ENCODE data around the gene CASZ1. TPM values are rescaled to one million over a fixed set of nuclear protein-coding genes. Genes with fewer than 3 reads are reported as not detected.

CASZ1 gene
- total RNA-seq, 4 donors from 2014 or later: 0.88 to 6.8 (median 1.7) TPM

DNA sequence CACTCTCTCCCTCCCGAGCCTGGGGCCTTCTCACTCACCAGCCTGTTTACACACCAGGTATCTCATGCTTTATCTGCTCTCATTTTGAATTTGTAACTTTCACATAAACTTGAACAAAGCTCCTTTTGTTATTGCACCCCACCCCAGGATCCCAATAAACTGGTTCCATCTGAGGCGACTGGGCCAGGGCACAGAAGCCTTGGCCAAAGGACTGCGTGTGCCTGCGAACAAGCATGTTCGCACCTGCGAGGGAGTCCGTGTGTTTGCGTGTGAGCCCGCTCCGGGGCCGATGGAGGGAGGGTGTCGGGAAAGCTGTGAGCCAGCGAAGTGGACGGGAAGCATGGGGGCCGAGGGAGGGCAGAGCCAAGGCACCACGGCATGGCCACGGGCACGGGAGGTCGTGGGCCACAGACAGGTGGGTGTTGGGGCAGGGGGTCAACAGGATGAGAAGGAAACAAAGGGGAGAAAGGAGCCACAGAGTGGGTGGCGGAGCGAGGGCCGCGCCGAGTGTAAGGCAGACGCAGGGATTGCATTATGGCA is 98.8 kb downstream of the CASZ1 start:
- TF ChIP-seq, protein P1, sequence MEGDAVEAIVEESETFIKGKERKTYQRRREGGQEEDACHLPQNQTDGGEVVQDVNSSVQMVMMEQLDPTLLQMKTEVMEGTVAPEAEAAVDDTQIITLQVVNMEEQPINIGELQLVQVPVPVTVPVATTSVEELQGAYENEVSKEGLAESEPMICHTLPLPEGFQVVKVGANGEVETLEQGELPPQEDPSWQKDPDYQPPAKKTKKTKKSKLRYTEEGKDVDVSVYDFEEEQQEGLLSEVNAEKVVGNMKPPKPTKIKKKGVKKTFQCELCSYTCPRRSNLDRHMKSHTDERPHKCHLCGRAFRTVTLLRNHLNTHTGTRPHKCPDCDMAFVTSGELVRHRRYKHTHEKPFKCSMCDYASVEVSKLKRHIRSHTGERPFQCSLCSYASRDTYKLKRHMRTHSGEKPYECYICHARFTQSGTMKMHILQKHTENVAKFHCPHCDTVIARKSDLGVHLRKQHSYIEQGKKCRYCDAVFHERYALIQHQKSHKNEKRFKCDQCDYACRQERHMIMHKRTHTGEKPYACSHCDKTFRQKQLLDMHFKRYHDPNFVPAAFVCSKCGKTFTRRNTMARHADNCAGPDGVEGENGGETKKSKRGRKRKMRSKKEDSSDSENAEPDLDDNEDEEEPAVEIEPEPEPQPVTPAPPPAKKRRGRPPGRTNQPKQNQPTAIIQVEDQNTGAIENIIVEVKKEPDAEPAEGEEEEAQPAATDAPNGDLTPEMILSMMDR (IDR thresholded peaks at IDR 0.05; ENCODE audit: low read depth): no peak

DNA sequence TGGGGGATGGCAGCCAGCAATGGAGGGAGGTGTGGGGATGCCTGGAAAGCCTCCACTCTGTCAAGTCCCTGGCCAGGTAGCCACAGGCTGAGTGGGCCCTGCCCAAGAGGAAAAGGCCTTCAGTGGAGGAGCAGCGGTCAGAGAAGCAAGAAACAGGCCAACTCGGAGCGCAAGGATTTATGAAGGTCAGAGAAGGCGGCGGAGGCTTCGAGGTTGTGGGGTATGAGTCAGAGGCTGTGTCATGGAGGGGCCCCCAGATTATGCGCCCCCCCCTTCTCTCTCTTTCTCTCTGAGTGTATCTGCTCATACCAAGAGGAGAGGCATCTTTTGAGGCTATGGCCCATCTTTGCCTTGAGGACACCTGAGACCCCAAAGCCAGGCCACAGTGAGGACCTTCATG is 99.5 kb downstream of the CASZ1 start:
- TF ChIP-seq, protein P1 (IDR thresholded peaks at IDR 0.05; ENCODE audit: low read depth): no peak

DNA sequence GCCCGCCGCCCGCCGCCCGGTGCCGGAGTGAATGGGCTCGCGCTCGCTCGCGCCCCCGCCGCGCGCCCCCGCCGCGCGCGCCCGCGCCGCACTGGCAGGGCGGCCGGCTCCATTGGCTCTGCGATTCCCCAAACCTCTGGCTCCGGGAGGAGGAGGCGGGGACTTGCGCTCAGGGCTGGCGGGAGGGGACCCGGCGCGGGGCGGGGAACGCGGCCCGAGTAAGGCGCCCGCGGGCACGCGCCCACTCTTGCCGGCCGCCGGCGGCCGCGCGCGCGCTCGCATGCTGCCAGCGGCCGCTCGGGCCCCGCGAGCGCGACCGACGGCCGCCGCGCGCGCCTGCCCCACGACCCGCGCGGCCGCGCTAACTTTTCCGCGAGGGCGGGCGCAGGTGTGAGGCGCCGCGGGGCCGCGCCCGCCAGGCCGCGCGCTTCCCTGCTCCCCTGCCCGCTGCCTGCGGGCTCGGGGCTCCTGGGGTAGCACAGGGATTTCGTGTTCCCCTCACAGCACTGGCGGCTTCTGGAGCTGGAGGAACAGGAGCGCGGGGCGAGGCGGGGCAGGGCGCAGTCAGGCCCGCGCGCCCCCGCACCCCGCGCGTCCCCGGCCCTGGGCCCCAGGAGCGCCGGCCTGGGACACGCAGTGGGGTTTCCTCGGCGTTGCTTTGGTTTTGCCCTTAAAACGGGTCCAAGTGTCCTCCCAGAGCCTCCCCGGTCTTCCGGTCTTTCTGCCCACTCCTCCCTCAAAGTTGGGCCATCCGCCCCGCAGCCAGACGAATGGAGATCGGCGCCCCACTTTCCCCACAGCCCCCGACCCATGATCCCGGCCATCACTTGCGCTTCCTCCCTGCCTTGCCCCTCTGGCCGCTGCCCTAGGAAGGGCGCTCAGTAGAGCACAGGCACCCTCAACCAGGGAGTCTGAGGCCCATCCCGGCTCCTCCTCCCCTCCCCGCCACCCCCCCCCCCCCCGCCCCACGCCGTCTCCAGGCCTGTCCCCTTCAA is 101.5 kb downstream of the CASZ1 start:
- TF ChIP-seq, protein P1 (IDR thresholded peaks at IDR 0.05; ENCODE audit: low read depth): no peak

DNA sequence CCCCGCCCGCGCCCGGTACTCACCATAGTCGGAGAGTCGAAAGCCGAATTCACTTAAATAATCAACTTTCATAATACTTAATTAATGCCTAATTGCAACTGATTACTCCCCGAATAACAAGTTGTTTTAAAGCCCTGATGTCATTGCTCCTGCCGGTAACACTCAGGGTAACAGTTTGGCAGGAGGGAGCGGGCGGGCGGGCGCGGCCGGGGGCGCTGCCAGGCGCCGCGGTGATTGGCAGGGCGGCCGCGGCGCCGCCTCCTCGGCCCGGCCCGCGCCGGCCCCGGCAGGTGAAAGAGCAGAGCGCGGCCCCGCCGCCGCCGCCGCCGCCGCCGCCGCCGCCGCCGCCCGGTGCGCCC is 102.2 kb downstream of the CASZ1 start:
- TF ChIP-seq, protein P1 (IDR thresholded peaks at IDR 0.05; ENCODE audit: low read depth): no peak

DNA sequence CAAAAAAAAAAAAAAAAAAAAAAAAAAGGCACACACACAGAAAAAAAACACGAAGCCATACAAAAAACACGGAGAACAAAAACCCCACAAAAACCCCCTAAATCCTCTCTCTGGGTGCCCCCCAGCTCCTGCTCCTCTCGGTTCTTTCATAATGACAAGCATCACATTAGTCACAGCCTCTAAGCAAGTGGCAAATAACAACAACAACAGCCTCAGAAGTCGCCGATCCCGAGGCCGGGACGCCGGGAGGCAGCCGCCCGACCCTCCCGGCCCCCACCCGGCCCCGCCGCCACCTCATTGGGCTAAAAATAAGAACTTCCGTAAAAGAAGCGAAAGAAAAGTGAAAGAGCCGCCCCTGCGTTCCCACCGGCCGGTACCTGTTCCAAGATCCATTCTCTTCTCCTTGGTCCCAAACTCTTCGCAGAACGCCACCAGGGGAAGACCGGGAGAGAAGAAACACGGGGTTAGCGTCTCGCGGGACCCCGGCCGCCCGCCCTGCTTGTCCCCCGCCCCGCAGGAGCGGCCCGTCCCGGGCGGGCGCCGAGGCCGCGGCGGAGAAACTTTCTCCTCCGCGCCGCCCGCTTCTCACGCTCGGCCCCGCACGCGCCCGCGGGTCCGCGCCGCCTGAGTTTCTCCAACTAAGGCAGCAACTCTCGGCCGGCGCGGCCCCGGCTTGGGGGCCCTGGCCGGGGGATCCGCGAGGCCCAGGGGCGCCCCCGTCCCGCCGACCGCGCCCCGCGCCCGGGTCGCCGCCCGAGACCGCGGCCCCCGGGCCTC is 102.8 kb downstream of the CASZ1 start:
- TF ChIP-seq, protein P1 (IDR thresholded peaks at IDR 0.05; ENCODE audit: low read depth): no peak

DNA sequence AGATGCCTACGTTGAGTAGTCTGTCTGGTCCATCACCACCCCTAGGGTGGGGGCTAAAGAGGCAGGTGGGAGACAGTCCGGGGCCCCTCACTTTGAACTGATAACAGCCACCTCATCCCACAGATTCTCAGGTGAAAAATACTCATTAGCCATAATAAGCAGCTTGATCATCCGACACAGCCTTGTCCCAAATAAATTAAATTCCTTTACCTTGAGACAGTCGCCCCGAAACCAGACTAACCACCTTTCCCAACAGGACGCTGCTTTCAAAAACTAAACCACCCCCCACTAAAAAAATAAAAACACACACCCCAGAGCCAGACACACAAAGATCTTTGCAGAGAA is 103.3 kb downstream of the CASZ1 start:
- TF ChIP-seq, protein P1 (IDR thresholded peaks at IDR 0.05; ENCODE audit: low read depth): no peak
